ENCODE results near the gene CBX1. TPM values are rescaled to one million over a fixed set of nuclear protein-coding genes. Genes with fewer than 3 reads are reported as not detected.
A peak's percentile ranks its signal among the peaks of the same experiment; 100 is the strongest.

Gene CBX1
- total RNA-seq, 1 experiment from 2014 or later: 157 TPM

DNA sequence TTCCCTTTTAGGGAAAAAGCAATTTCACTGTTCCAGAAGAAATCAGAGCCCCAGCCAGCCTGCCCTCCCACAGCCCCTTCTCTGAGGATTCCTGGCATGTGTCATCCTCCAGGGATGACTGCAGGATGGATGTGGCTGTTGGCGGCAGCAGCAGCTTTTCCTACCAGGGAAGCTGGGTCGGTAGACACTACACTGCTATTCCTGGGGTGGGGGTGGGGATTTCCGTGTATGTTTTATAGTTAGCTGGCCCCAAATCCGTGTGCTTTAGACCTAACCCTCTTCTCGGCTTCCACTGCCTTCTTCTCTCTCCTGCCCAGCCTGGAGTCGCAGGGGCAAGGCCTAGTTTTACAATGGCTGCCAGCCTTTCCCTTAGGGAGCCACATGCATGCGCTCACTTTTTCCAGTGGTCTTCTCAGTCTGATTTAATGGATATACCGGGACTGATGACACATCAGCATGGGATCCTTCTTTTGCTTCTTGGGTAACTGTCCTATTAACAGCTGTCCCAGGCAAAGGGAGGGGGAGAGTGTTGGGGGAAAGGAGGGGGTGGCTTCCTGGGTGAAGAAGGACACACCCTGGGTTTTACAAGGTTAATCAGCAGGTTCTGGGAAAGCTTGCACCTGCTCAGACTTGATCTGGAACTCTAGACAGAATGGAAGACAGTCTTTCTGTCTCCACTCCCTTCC is 55.8 kb downstream of the CBX1 start:
- intact Hi-C loops (cut with micrococcal nuclease; ENCODE audit: unreplicated experiment) (no loop called here), in situ Hi-C loops (cut with HindIII; ENCODE audit: low pct_unique_long_range_greater_than_20kb, low sequenced_read_pairs) (no loop called here)
- Histone ChIP-seq H3K27me3 (ENCODE audit: control insufficient read depth, insufficient read depth, low read length) (no peaks in the 10 kb centered on the region), H3K27ac (ENCODE audit: low read length) (no peak overlapping the region), H3K4me1 (ENCODE audit: control insufficient read depth, insufficient read depth, low read length) (peaks cover 20% of the 10 kb centered on the region), H3K4me3 (ENCODE audit: low read depth in 2 of 2, low read length in 2 of 2) (no peak overlapping the region), H3K9me3 (ENCODE audit: control insufficient read depth, insufficient read depth, low read depth, low read length) (no peaks in the 10 kb centered on the region), H3K36me3 (ENCODE audit: control insufficient read depth, insufficient read depth, low read length) (peaks cover 3% of the 10 kb centered on the region; the same call in 1 of the 2 replicates)
- no TSS peak for BruUV-seq (replicated peaks)
- DNase-seq (ENCODE audit: low read depth, low spot score) (no peak), ATAC-seq (no peak)
- CTCF ChIA-PET: no interaction called here
- TF ChIP-seq POLR2AphosphoS5 (IDR thresholded peaks at IDR 0.05; ENCODE audit: low read depth, low read length) (peak; percentile 39; the same call in 1 of the 2 replicates), SIN3A (IDR thresholded peaks at IDR 0.05; ENCODE audit: borderline replicate concordance, insufficient read depth, low read depth, low read length) (no peak)
- TF ChIP-seq, protein P1, sequence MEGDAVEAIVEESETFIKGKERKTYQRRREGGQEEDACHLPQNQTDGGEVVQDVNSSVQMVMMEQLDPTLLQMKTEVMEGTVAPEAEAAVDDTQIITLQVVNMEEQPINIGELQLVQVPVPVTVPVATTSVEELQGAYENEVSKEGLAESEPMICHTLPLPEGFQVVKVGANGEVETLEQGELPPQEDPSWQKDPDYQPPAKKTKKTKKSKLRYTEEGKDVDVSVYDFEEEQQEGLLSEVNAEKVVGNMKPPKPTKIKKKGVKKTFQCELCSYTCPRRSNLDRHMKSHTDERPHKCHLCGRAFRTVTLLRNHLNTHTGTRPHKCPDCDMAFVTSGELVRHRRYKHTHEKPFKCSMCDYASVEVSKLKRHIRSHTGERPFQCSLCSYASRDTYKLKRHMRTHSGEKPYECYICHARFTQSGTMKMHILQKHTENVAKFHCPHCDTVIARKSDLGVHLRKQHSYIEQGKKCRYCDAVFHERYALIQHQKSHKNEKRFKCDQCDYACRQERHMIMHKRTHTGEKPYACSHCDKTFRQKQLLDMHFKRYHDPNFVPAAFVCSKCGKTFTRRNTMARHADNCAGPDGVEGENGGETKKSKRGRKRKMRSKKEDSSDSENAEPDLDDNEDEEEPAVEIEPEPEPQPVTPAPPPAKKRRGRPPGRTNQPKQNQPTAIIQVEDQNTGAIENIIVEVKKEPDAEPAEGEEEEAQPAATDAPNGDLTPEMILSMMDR (IDR thresholded peaks at IDR 0.05): no peak
- POLR2A ChIA-PET: interaction anchor here (0.5 kb wide), 1 partner anchor 126 kb away, joined by 5 read pairs; no protein-coding TSS in a partner anchor

DNA sequence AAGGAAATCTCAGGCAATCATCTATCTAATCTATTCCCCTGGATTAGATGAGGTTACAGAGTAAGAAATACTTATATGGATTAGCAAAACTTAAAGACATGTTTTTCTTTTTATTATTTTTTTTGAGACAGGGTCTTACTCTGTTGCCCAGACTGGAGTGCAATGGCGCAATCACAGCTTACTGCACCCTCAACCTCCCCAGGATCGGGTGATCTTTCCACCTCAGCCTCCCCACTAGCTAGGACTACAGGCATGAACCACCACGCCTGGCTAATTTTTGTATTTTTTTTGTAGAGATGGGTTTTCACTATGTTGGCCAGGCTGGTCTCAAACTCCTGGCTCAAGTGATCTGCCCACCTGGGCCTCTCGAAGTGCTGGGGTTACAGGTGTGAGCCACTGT is 56.4 kb downstream of the CBX1 start:
- intact Hi-C loops (cut with micrococcal nuclease; ENCODE audit: unreplicated experiment): no loop called here
- no peak overlapping the region for H3K4me3 ChIP-seq (ENCODE audit: low read depth in 2 of 2, low read length in 2 of 2)
- H3K4me1 ChIP-seq (ENCODE audit: control insufficient read depth, insufficient read depth, low read length): peaks cover 16% of the 10 kb centered on the region
- CTCF ChIA-PET: no interaction called here
- TF ChIP-seq POLR2AphosphoS5 (IDR thresholded peaks at IDR 0.05; ENCODE audit: low read depth, low read length) (no peak), TCF7L2 (IDR thresholded peaks at IDR 0.05; ENCODE audit: low read depth, low read length) (no peak), SIN3A (IDR thresholded peaks at IDR 0.05; ENCODE audit: borderline replicate concordance, insufficient read depth, low read depth, low read length) (no peak)
- TF ChIP-seq, protein P2, sequence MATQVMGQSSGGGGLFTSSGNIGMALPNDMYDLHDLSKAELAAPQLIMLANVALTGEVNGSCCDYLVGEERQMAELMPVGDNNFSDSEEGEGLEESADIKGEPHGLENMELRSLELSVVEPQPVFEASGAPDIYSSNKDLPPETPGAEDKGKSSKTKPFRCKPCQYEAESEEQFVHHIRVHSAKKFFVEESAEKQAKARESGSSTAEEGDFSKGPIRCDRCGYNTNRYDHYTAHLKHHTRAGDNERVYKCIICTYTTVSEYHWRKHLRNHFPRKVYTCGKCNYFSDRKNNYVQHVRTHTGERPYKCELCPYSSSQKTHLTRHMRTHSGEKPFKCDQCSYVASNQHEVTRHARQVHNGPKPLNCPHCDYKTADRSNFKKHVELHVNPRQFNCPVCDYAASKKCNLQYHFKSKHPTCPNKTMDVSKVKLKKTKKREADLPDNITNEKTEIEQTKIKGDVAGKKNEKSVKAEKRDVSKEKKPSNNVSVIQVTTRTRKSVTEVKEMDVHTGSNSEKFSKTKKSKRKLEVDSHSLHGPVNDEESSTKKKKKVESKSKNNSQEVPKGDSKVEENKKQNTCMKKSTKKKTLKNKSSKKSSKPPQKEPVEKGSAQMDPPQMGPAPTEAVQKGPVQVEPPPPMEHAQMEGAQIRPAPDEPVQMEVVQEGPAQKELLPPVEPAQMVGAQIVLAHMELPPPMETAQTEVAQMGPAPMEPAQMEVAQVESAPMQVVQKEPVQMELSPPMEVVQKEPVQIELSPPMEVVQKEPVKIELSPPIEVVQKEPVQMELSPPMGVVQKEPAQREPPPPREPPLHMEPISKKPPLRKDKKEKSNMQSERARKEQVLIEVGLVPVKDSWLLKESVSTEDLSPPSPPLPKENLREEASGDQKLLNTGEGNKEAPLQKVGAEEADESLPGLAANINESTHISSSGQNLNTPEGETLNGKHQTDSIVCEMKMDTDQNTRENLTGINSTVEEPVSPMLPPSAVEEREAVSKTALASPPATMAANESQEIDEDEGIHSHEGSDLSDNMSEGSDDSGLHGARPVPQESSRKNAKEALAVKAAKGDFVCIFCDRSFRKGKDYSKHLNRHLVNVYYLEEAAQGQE (IDR thresholded peaks at IDR 0.05; ENCODE audit: insufficient read depth in 1 of 2, low read depth in 2 of 2, low read length in 1 of 2): no peak
- TF ChIP-seq, protein P1 (IDR thresholded peaks at IDR 0.05): no peak
- peaks cover 3% of the 10 kb centered on the region; the same call in 1 of the 2 replicates for H3K36me3 ChIP-seq (ENCODE audit: control insufficient read depth, insufficient read depth, low read length)
- no peaks in the 10 kb centered on the region for H3K27me3 ChIP-seq (ENCODE audit: control insufficient read depth, insufficient read depth, low read length)
- DNase-seq (ENCODE audit: low read depth, low spot score) (no peak), ATAC-seq (no peak)
- H3K9me3 ChIP-seq (ENCODE audit: control insufficient read depth, insufficient read depth, low read depth, low read length): no peaks in the 10 kb centered on the region
- BruUV-seq (replicated peaks): no TSS peak
- POLR2A ChIA-PET: interaction anchor here (0.5 kb wide), 1 partner anchor 126 kb away, joined by 5 read pairs; no protein-coding TSS in a partner anchor
- in situ Hi-C loops (cut with HindIII; ENCODE audit: low pct_unique_long_range_greater_than_20kb, low sequenced_read_pairs): no loop called here
- no peak overlapping the region for H3K27ac ChIP-seq (ENCODE audit: low read length)
